GM18868 (cell line): ENCODE data around the gene BMPR1B.

Experiments
- ATAC-seq: cut with Tn5 transposase; IDR thresholded peaks from one replicate; pipeline ENCODE4 v1.9.1; 2021; ENCODE audit warnings: mild to moderate bottlenecking, moderate library complexity; ENCODE audit not compliant: unreplicated experiment

The BMPR1B gene

DNA sequence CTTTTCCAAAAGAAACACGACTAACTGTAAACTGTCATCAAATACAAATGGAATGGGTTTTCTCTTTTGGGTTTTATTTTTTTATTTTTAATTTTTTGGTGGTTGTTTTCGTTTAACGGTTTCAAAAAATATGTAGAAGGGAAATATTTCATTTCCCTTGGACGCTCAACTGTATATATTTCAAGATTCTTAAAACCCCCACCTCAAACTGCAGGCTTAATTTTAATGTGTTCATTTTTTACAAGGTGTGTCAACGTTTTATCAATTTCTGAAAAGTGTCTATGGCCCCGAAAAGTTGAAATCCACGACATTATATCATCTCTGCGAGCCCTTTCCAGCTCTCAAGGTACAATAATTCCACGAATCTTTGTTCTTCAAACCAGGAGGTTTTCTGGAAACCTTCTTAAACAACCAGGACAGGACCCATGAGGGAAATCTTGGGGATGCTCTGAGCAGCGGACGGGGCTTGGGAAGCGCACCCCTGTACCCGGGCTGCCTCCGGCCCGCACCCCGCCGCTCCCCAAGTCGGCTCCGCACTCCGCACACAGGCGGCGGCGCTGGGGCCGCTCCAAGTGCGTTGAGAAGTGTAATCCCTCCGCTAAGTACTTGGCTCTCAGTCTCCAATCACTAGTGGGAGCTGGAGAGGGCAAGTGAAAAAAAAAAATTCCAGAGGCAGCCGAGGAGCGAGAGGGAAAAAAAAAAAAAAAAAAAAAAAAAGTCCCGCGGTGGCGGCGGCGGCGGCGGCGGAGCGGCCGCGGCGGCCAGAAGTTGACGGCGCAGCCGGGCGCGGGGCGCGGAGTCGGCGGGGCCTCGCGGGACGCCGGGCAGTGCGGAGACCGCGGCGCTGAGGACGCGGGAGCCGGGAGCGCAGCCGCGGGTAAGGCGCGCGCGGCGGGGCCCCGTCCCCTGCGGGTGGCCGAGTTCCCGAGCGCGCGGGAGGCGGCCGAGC lies at the start of gene BMPR1B:
Gene BMPR1B, plus strand, starts transcription at position 764 of the 949 bp plus-strand sequence. CDS start 346,470 bp downstream, outside the sequence.
- ATAC-seq: no peak

DNA sequence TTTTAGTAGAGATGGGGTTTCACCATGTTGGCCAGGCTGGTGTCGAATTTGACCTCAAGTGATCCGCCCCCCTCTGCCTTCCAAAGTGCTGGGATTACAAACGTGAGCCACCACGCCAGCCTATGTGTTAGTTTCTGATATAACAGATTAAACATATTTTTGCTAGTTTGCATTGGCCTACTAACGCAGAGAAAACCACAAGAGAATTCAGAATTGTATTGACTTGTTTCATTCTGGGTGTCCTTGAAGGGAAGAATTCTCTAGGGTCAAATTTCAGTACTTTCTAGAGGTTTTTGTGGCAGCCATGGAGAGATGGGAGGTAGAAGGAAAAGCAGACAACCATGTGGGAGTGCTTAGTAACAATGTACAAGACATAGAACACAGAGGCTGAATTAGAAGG lies 46.1 kb upstream of the BMPR1B start:
- ATAC-seq: no peak

DNA sequence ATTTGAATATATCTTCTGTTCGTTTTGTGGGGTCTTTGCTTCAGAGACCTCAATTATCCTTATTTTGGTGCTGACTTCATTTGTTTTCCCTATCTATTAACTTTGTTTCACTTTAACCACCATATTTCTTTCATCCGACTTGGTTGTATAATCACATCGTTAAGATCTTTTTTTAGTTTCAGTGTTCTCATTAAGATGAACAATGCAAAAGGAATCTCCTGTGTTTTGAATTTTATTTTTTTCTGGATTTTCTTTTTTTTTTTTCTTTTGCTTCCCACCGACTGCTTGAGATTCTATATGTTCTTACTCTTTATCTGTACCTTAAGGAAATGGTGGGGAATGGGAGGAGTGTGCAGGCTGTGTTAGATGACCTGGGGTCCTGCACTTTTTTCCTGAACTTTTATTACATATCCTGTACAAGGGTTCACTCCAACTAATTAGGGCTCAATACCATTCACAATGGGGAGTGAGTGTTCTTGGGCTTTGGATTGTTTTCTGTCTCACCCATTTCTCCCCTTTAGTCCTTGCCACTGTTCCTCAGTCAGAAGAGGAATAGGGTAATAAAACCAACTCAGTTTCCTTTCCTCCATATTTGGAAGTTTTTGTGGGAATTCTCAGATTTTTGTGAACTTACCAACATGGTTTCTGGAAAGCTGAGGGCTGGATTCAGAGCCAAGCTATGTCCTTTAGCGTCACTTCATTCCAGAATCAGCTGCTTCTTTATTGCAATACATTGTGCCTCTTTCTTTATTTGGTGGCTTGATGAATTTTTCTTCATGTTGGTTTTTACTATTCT lies 43.2 kb upstream of the BMPR1B start:
- no peak for ATAC-seq

DNA sequence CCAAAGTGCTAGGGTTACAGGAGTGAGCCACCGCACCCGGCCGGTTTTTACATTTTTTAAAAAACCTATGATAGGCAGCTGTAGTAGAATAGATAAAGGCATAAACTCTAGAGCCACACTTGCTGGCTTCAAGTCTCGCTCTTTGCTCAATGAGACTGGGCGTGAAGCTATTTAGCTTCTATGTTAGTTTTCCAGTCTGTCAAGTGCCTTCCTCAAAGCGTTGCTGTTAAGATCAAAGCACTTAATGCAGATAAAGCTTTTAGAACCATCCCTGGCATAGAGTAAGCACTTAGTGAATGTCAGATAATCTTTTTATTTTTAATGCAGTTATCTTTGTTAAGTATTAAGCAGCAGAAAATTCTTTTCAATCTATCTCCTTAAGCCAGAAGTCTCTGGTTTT lies 42.0 kb upstream of the BMPR1B start:
- ATAC-seq: no peak

DNA sequence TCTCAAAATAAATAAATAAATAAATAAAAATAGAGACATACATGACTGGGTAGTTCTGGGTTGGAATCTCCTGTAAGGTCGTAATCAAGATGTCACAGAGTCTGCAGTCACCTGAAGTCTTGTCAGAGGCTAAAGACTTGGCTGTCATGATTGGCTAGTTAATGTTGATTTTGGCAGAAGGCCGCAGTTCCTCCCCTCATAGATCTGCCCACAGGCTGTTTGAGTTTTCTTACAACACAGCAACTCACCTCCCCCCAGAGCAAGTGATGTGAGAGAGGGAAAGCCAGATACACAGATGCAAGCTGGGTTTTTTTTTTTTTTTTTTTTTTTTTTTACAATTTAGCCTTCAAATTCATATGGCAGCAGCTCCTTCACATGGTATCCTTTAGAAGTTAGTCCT lies 36.4 kb upstream of the BMPR1B start:
- ATAC-seq: no peak

DNA sequence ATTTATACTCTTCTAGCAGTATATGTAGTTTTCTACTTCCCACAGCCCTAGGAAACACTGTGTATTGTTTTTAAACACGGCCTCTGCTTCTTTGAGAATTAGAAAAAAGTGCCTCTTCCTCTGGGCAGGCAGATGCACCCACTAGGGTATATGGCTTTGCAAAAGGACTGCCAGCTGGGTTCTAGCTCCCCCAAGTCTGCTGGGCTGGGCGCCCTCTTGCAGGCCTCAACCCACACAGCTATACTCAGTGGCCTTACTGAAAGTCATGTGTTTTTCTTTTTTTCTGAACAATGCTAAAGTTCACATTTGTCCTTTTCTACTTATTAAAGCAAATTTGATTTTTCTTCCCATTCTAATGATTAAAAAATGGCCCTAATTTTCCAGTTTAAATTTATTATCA lies 35.5 kb upstream of the BMPR1B start:
- ATAC-seq: no peak

DNA sequence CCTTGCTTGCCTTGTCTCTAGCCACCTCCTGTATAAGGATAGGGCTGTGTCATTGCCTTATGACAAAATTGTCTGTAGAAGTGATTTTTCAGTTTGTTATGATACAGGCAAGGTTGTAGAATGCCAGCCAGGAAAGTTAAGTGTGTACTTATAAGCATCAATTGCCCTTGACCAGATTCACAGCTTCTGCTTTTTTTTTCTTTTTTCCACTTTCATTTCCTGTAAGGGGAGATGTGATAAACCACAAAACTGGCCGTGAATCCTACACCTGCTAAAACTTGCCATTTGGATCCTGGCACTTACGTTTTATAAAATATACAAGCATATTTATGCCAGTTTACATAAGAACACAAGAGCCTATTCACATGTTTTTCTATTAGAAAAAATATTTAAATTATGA lies 35.0 kb upstream of the BMPR1B start:
- ATAC-seq: peak; percentile 46

DNA sequence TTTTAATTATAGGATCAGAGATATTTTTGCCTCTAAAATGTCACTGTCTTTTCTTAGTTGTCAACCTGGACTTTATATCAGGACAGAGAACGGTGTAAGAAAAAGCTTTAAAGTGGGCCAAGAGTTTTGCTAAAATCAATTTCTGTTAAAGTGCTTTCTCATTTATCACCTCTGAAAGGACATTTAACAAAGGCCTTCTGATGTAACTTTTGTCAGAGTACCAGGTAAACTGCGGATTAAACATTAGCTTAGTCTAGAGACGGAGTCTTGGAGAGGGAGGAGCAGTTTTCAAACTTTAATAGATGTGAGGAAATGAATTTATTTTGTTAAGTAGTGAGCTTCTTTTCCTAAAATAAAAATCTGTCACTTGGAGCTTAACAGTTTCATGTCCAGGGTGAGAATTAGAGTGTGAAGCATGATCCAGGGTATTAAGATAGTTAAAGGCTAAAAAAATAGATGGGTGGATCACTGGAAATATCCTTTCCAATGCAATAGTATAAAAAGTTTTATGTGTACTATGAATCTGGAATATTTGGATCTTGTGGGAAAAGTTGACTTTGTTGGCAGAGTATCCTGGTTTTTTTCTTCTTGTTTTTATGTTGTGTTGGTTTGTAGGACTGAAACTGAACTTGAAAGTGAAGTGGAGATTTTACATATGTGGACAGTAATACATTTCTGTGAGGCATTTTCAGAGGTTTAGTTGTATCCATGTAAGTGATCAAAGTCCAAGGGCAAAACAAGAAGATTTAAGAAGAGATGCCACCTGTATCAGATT lies 33.6 kb upstream of the BMPR1B start:
- ATAC-seq: no peak

DNA sequence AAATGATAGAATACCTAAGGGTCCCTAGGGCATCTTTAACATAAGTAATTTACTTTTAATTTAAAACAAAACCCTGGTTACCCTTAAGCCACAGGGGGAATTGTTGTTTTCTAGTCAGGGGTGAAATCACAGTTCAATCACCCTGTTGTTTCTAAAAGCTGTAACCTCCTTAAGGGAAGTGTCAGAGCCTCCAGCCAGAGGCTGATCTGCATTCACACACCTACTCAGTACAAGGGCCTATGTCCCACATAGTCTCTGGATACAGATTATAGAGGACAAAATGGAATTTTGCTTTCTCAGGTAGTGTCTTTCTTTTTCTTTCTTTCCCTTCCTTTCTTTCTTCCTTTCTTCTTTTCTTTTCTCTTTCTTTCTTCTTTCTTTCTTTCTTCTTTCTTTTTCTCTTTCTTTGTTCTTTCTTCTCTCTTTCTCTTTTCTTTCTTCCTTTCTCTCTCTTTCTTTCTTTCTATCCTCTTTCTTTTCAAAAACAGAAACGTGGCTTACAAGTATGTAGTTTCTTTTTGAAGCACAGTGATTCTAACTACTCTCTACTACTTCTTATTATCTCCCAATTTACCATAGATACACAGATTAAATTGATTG lies 31.1 kb upstream of the BMPR1B start:
- no peak for ATAC-seq

DNA sequence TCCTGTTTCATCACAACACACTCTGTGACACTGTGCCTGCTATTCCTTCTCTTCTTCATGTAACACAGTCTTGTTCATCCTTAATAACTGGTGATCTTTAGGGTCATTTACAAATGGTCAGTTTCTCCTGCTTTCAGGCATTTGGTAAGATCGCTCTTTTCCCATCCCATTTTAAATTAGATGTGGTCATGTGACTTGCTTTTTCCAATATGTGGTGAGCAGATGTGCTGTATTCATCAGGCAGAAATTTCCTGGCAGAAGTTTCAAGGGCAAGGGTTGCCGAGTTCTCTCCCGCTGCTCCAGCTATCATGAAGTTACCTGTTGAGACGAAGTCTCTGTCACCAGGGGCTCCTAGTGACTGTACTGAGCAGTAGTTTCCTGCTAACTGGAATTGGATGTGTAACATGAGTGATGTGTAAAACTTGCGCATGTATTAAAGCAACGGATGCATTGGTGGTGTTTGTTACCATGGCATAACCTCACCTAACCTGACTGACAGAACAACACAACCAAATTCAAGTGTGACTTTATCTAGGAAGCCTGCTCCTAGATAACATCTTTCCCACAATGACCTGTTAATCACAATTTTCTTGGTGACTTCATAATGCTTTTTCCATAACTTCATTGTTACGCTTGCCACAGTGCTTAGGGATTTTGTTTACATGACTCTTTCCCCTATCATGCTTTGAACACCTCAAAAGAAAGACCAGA lies 29.5 kb upstream of the BMPR1B start:
- no peak for ATAC-seq

DNA sequence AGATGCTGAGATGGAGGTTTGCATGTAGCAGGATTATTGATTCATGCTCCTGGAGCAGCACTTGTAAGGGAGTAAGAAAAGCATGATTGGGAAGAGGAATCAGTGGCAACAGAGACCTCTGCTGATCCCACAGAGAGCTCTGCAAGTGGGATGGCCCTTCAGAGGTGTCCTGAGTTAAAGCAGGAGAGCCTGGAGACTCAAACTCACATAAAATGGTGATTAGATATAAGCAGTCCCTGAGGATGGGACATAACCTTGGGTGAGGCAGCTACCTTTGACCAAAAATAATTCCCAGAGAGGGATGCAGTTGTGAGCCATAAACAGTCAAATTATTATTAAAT lies 25.4 kb upstream of the BMPR1B start:
- no peak for ATAC-seq

DNA sequence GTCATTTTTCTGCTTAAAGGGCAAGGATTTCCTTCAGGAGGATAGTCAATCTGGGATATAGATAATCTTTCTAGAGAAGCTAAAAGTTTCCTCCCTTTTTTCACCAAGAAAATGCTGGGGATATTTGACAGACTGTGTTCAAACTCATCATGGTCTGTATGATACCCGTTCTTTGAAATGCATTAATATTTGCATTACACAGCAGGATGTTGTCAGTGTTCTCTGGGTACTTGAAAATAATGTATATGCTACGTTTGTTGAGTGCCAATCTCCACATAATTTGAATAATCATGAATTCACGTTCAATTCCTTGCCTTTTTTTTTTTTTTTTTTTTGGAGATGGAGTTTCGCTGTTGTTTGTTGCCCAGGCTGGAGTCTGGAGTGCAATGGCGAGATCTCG lies 18.0 kb upstream of the BMPR1B start:
- no peak for ATAC-seq

DNA sequence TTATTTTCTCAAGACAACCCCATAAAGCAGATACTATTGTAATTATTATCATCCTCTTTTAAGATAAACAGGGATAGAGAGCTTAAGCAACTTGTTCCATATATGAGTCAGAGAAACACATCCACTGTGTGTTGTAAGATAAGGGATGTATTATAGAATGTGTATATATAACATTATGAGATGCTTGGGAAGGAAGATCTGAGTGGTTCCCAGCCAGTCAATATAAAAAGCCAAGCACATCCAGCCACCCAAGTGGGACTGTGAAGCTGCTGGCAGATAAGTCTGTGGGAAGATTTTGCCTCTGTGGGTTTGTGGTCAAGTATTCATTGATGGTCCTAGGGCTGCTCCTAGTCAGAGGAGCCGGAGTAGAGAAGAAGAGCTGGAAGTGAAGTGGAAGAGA lies 16.5 kb upstream of the BMPR1B start:
- no peak for ATAC-seq

DNA sequence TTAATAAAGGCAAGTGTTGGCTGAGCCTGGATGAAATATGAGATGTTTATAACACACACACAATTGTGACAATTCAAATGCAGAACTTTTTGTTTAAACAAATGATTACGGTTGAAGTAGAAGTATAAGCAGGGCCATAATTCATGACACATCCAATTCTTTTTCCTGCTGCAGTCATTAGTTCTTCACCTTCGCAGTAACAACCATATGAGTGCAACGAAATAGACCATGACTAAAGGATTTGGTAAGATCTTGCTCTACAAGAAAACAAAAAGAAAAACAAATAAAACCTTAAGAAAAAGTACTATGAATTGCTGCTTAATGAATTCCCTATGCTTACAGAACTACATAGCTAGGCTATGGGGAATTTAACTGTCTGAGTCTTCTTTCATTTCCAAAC lies 13.9 kb upstream of the BMPR1B start:
- no peak for ATAC-seq

DNA sequence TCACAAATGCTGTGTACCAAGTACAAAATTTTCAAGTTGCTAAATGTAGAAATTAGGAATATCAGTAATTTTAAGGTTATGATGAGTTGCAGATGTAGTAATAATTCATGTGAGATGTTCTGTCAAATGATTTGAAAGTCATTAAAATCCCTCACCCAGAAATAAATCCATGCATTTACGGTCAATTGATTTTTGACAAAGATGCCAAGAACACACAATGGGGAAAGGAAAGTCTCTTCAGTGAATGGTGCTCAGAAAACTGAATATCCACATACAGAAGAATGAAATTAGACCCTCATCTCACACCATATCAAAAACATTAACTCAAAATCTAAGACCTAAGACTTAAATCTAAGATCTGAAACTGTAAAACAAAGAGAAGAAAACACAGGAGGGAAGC lies 12.9 kb upstream of the BMPR1B start:
- ATAC-seq: no peak

DNA sequence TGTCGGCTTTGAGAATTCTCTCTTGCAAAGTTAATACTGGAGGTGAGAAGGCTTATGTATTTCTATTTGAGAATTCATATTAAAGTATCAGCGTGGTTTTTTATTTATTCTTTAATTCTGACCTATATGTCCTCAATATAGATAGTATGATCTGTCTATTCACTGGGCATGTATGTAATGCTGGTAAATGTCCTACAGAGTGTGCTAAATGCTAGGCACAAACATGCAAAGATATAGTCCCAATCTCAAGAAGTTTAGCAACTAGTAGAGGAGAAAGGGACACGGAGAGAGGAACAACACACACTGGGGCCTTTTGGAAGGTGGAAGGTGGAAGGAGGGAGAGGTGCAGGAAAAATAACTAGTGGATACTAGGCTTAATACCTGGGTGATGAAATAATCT lies 11.0 kb upstream of the BMPR1B start:
- no peak for ATAC-seq

DNA sequence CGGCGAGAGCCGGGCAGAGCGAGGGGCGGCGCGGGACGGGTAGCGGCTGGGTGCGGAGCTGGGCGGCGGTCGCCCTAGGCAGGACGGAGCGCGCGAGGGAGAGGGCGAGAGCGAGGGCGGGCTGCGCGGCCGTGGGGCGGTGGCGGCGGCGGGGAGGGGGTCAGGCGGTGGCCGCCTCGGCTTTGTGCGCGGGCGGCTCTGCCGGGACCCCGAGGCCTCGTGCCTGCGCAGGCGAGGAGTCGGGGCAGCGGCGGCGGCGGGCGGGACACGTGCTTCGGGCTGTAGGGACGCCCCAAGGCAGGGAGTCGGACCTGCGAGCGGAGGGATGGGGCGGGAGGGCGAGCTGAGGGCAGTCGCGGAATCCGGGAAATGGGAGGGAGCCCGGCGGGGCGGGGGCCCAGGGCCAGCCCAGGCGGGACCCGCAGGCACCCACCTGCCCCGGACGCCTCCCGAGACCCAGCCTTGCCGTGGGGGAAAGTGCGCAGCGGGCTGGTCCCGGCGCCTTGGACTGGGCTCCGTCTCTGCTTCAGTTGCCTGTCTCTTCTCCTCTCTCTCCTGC lies 465 bp downstream of the BMPR1B start:
- ATAC-seq: no peak

DNA sequence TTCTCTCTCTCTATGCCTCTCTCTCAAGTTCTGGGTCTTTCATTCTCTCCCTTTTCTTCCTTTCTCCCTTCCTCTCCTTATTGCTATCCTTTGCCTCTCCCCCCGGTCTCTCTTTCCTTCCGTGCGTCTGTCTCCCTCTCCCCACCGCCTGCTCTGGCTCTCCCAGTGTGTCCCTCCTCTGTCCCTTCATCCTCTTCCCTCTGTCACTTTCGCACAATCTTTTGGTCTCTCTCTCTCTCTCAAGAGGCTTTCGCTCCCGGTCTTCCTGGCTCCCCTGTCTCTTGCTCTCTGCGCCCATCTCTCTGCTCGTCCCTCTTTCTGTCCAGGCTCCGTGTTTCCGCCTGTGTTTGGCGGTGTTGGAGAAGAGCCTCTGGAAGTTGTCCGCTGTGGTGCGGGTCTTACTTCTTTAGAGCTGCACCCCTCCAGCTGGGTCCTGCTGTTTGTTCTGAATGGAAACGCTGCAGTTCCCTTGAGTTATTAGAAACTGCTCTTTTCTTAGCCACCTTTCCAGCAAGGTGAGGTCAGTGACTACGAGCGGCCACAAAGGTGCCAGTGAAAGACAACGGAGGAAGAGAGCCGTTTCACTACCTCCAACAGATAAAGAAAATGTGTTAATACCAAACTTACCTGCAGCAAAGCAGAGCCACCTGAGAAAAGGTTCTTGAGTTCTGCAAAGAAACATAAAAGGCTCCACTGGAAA lies 1.1 kb downstream of the BMPR1B start:
- no peak for ATAC-seq

DNA sequence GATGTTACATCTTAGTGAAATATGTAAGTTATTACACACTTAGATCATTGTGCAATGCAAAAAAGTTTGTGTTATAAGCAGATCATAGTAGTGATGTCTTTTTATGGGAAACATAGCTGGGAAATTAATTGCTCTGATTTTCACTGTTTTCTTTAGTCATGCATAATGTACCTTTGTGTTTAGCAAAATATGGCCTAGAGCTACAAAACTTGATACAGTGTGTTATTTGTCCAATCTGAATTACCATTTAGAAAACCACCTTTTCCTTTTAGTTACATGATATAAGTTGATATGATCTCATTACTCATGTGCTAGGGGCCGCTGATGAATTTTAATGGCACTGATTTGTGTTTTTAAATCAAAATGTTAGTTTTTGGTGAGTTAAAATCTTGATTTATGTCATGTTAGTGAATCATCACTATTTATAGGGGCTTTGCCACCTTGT lies 2.0 kb downstream of the BMPR1B start:
- no peak for ATAC-seq
